Mucosa of descending colon (tissue), 3 donors: ENCODE data around the gene FGF13. TPM values are rescaled to one million over a fixed set of nuclear protein-coding genes. Genes with fewer than 3 reads are reported as not detected.

ENCODE experiments used
- ATAC-seq: fragments of 200-7000 bp; cut with Tn5 transposase; one replicate; pipeline ENCODE4 v1.9.1; 2020; ENCODE audit warnings: mild to moderate bottlenecking, moderate library complexity
- DNase-seq, 3 donors: peaks; one replicate each; pipeline ENCODE4 v3.0.0-alpha.2; 2020
- H3K36me3 ChIP-seq: fragments of 200-600 bp; one replicate; pipeline ENCODE4 v1.8.0; 2021; ENCODE audit warnings: low read depth, mild to moderate bottlenecking
- H3K4me1 ChIP-seq: fragments of 200-600 bp; one replicate; pipeline ENCODE4 v1.8.0; 2021; ENCODE audit warnings: low read depth, mild to moderate bottlenecking
- H3K4me3 ChIP-seq: fragments of 200-600 bp; one replicate; pipeline ENCODE4 v1.8.0; 2021; ENCODE audit warnings: mild to moderate bottlenecking
- H3K9me3 ChIP-seq: fragments of 200-600 bp; one replicate; pipeline ENCODE4 v1.8.0; 2021; ENCODE audit warnings: mild to moderate bottlenecking
- intact Hi-C, 2 donors: fragments of 100-400 bp; cut with DNase I in 1 of 2; cut with micrococcal nuclease in 1 of 2; formaldehyde crosslinking; loops; one replicate each; pipeline versions ENCODE4 v1.11.0 to v1.11.1; 2022; cut with DNase I, micrococcal nuclease
- total RNA-seq, 3 donors: library from RNA; stranded (reverse); fragmentation: NEBNext Ultra II Directional in 2 of 3; extraction: Animal tissue kit (Norgen Biotek cat#: 25700) in 2 of 3; gene quantifications; one replicate each; pipeline versions ENCODE4 v1.2.1 to v1.2.4, GENCODE V29; 2021 to 2023
- TF ChIP-seq, protein P1 (sequence below): fragments of 200-600 bp; IDR thresholded peaks from one replicate; pipeline ENCODE4 v1.8.0; 2022; ENCODE audit warnings: antibody characterized with exemption, mild to moderate bottlenecking
- donor health status: DM: no; HTN: no; CAD: no; lungs with moderate emphysema.
- donor health status: DM: no; HTN: no; CAD: no.
- donor health status: DM: no; HTN: yes; CAD: no.

FGF13 gene
- total RNA-seq, 3 donors from 2014 or later = 2.3 to 12.8 (median 2.7) TPM

GRCh38 chrX:138692591-138692990, 18.9 kb downstream of the FGF13 start:
- H3K36me3 ChIP-seq = no peaks in the 10 kb centered on the region
- intact Hi-C loops = no loop called here
- no peaks in the 10 kb centered on the region for H3K4me1 ChIP-seq
- ATAC-seq (no peak), DNase-seq (no peak)
- no peaks in the 10 kb centered on the region for H3K9me3 ChIP-seq
- H3K4me3 ChIP-seq = no peak overlapping the region
- TF ChIP-seq, protein P1, sequence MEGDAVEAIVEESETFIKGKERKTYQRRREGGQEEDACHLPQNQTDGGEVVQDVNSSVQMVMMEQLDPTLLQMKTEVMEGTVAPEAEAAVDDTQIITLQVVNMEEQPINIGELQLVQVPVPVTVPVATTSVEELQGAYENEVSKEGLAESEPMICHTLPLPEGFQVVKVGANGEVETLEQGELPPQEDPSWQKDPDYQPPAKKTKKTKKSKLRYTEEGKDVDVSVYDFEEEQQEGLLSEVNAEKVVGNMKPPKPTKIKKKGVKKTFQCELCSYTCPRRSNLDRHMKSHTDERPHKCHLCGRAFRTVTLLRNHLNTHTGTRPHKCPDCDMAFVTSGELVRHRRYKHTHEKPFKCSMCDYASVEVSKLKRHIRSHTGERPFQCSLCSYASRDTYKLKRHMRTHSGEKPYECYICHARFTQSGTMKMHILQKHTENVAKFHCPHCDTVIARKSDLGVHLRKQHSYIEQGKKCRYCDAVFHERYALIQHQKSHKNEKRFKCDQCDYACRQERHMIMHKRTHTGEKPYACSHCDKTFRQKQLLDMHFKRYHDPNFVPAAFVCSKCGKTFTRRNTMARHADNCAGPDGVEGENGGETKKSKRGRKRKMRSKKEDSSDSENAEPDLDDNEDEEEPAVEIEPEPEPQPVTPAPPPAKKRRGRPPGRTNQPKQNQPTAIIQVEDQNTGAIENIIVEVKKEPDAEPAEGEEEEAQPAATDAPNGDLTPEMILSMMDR = no peak

GRCh38 chrX:138691186-138691585, 20.3 kb downstream of the FGF13 start:
- ATAC-seq = no peak
- no peaks in the 10 kb centered on the region for H3K36me3 ChIP-seq
- TF ChIP-seq, protein P1 = no peak

DNA sequence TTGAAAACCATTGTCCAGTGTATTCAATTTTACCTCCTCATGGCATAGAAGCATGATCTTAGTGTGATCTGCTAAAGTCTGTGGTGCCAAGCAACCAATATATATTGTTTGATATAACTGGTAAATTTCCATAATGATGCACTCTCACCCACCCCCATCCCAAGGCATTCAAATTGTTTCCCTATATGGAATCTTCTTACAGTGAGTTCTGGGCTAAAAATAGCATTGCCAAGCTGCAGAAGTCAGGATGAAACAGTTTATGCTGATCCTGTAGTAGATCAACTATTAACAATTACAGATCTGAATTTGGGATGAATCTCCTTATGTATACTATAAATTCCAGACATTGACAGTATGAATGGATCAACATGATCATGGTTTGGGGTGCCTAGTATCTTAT, 20.9 kb downstream of the FGF13 start:
- H3K4me1 ChIP-seq = no peaks in the 10 kb centered on the region
- no peaks in the 10 kb centered on the region for H3K36me3 ChIP-seq
- no peak overlapping the region for H3K4me3 ChIP-seq
- ATAC-seq = no peak
- H3K9me3 ChIP-seq = no peaks in the 10 kb centered on the region
- intact Hi-C loops = no loop called here
- DNase-seq = no peak
- TF ChIP-seq, protein P1 = no peak

More at GRCh38 chrX:138691186-138691585, 20.3 kb downstream of the FGF13 start:
- Histone ChIP-seq H3K4me3 (no peak overlapping the region), H3K4me1 (no peaks in the 10 kb centered on the region), H3K9me3 (no peaks in the 10 kb centered on the region)
- intact Hi-C loops = no loop called here
- no peak for DNase-seq

DNA sequence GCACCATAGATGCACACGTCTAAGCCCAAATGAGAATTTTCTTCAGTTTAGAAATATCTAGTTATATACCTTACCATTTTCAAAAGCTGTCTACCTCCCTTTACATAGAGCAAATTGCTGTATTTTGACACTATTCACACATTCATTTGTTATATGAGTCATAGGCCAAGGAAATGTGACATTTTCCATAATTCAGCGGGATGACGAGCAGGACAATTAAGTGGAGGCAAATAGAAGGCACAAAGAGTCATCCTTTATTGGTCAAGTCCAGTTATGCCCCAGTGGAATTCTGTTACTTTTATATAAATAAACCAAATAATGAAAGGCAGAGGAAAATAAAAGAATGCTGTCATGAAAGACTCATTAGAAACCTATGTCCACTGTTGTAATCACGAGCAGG, 27.9 kb downstream of the FGF13 start:
- DNase-seq (no peak), ATAC-seq (no peak)
- Histone ChIP-seq H3K4me1 (no peaks in the 10 kb centered on the region), H3K36me3 (no peaks in the 10 kb centered on the region), H3K4me3 (no peak overlapping the region), H3K9me3 (no peaks in the 10 kb centered on the region)
- TF ChIP-seq, protein P1 = no peak
- intact Hi-C loops = no loop called here

- no peaks in the 10 kb centered on the region for H3K36me3 ChIP-seq
- H3K4me1 ChIP-seq = no peaks in the 10 kb centered on the region
- TF ChIP-seq, protein P1 = no peak
- H3K4me3 ChIP-seq = no peak overlapping the region
- H3K9me3 ChIP-seq = no peaks in the 10 kb centered on the region
- intact Hi-C loops = no loop called here
- ATAC-seq = no peak
- DNase-seq = no peak
Measured at GRCh38 chrX:138669693-138670092, 41.8 kb downstream of the FGF13 start.

GRCh38 chrX:138664466-138664865, 47.1 kb downstream of the FGF13 start:
- ATAC-seq (no peak), DNase-seq (no peak)
- no peaks in the 10 kb centered on the region for H3K4me1 ChIP-seq
- intact Hi-C loops = no loop called here
- no peaks in the 10 kb centered on the region for H3K36me3 ChIP-seq
- no peaks in the 10 kb centered on the region for H3K9me3 ChIP-seq
- no peak overlapping the region for H3K4me3 ChIP-seq
- TF ChIP-seq, protein P1 = no peak
